Measurements from ENCODE around the gene FRMD4A.

The FRMD4A gene

DNA sequence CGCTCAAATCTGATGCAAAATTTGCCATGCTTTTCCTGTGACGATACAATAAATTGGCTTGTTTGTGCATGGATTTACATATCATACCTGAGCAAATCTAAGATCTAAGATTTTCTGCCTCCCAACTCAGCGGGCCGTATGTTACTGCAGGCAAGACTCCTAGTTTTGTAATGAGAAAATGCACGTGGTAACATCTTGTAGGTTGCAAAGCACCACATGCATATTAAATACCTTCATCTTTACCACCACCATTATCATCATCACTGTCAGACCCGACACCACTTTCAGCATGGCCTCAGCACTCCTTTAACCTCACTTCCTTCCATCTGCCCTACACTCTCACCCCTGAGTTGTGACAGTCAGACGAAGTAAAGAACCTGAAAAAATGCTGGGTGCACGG, 202.2 kb downstream of the FRMD4A start:
- TF ChIP-seq POLR2A (IDR thresholded peaks at IDR 0.05; ENCODE audit: extremely low read depth, insufficient read length), result no peak
- TF ChIP-seq MYC (IDR thresholded peaks at IDR 0.05; ENCODE audit: low read depth, low read length), result no peak
- TF ChIP-seq, protein P1, sequence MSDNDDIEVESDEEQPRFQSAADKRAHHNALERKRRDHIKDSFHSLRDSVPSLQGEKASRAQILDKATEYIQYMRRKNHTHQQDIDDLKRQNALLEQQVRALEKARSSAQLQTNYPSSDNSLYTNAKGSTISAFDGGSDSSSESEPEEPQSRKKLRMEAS (IDR thresholded peaks at IDR 0.05; ENCODE audit: low read depth, low read length), result no peak
- TF ChIP-seq, protein P2, sequence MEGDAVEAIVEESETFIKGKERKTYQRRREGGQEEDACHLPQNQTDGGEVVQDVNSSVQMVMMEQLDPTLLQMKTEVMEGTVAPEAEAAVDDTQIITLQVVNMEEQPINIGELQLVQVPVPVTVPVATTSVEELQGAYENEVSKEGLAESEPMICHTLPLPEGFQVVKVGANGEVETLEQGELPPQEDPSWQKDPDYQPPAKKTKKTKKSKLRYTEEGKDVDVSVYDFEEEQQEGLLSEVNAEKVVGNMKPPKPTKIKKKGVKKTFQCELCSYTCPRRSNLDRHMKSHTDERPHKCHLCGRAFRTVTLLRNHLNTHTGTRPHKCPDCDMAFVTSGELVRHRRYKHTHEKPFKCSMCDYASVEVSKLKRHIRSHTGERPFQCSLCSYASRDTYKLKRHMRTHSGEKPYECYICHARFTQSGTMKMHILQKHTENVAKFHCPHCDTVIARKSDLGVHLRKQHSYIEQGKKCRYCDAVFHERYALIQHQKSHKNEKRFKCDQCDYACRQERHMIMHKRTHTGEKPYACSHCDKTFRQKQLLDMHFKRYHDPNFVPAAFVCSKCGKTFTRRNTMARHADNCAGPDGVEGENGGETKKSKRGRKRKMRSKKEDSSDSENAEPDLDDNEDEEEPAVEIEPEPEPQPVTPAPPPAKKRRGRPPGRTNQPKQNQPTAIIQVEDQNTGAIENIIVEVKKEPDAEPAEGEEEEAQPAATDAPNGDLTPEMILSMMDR (IDR thresholded peaks at IDR 0.05; ENCODE audit: low read depth, low read length), result no peak

DNA sequence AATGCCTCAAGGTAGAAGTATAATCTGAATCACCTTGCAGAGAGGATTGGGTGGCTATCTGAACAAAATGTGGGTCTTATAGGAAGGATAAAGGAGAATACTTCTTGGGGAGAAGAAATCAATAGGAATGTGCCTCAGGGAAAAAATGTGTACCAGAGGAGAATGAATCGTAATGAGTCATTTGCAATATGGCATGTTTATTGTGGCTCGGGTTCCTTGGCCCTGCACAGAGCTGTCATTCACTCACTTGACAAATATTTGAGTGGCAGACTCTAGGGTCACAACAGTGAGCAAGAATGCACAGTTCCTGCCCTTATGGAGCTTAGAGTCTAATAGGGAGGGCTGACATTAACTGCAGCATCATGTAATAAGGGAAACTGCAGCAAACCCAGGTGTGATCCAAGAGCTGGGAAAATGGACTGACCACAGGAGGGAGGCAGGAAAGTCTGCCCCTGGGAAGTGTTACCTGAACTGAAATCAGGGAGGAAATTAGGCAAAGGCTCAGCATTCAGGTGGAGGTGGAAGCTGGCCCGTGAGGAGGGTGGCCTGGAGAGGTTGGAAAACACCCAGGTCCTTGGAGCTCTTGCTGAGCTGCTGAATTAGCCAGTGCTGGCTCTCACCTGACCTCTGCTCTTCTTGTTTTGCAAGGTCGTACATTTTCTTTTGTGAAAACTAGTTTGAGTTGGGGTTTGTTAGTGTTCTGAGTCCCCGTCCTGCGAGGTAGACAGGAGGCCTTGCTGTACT, 203.9 kb downstream of the FRMD4A start:
- DNase-seq (ENCODE audit: low read depth), result no peak
- H3K4me3 ChIP-seq (ENCODE audit: low read depth, low read length), result no peak overlapping the region
- TF ChIP-seq MYC (IDR thresholded peaks at IDR 0.05; ENCODE audit: low read depth, low read length) (no peak), POLR2A (IDR thresholded peaks at IDR 0.05; ENCODE audit: extremely low read depth, insufficient read length) (no peak)
- TF ChIP-seq, protein P2 (IDR thresholded peaks at IDR 0.05; ENCODE audit: low read depth, low read length), result no peak
- TF ChIP-seq, protein P1 (IDR thresholded peaks at IDR 0.05; ENCODE audit: low read depth, low read length), result no peak

More for the DNA sequence above, 202.2 kb downstream of the FRMD4A start:
- no peak for DNase-seq (ENCODE audit: low read depth)
- H3K4me3 ChIP-seq (ENCODE audit: low read depth, low read length), result no peak overlapping the region

DNA sequence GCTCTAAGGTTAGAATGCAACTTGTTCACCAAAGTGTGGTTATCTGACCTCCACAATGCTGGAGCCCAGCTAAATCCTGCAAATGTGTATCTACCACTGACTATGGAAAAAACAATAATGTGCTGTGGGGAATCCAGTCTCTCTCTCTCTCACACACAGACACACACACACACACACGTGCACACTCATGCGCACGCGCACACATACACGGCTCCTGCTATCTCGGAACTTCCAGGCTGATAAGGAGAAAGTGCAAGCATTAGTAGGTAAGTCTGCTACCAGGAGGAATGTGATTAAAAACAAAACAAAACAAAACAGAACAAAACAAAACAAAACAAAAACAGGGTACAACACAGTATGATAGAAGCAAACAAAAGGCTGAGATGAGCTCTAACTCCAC, 205.2 kb downstream of the FRMD4A start:
- TF ChIP-seq, protein P2 (IDR thresholded peaks at IDR 0.05; ENCODE audit: low read depth, low read length), result no peak
- TF ChIP-seq MYC (IDR thresholded peaks at IDR 0.05; ENCODE audit: low read depth, low read length) (no peak), POLR2A (IDR thresholded peaks at IDR 0.05; ENCODE audit: extremely low read depth, insufficient read length) (no peak)
- TF ChIP-seq, protein P1 (IDR thresholded peaks at IDR 0.05; ENCODE audit: low read depth, low read length), result no peak
- no peak for DNase-seq (ENCODE audit: low read depth)
- H3K4me3 ChIP-seq (ENCODE audit: low read depth, low read length), result no peak overlapping the region

DNA sequence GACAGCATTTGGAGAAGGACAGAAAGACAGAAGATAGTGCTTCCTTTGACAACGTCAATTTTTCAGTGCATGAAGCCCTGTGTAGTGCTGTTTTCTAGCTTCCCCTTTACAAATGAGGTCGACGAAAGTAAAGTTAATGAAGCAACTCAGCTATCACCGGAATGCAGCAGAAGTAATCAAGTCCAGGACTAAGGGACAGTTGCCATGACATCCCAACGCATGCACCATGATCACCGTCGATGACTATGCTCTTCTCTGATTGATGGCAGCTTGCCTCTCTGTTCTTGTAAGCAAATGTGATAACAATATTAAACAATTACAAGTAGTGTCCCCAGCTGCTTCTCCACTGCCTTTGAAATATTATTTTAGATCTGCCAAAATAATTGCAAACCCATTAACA, 205.8 kb downstream of the FRMD4A start:
- DNase-seq (ENCODE audit: low read depth), result no peak
- TF ChIP-seq POLR2A (IDR thresholded peaks at IDR 0.05; ENCODE audit: extremely low read depth, insufficient read length) (no peak), MYC (IDR thresholded peaks at IDR 0.05; ENCODE audit: low read depth, low read length) (no peak)
- TF ChIP-seq, protein P1 (IDR thresholded peaks at IDR 0.05; ENCODE audit: low read depth, low read length), result no peak
- TF ChIP-seq, protein P2 (IDR thresholded peaks at IDR 0.05; ENCODE audit: low read depth, low read length), result no peak
- no peak overlapping the region for H3K4me3 ChIP-seq (ENCODE audit: low read depth, low read length)

DNA sequence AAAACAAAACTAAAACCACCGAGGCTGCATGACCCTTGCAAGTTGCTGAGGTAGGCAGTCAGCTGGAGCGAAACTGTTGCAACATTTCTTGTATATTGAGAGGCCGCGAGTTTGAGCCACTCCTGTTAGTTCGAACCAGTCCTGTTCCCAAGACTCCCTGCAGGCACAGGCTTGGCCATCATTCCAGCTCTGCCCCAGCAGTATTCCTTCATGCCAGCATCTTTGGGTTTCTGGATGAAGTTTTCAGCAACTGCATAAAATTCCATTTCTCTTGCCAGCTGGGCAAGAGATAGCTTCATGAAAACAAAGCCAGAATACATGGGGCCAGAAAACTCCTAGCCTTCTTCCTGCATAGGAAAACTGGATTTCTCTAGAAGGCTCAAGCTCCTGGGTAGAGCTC, 207.6 kb downstream of the FRMD4A start:
- no peak overlapping the region for H3K4me3 ChIP-seq (ENCODE audit: low read depth, low read length)
- no peak for DNase-seq (ENCODE audit: low read depth)
- TF ChIP-seq, protein P1 (IDR thresholded peaks at IDR 0.05; ENCODE audit: low read depth, low read length), result no peak
- TF ChIP-seq POLR2A (IDR thresholded peaks at IDR 0.05; ENCODE audit: extremely low read depth, insufficient read length), result no peak
- TF ChIP-seq, protein P2 (IDR thresholded peaks at IDR 0.05; ENCODE audit: low read depth, low read length), result no peak
- no peak for TF ChIP-seq MYC (IDR thresholded peaks at IDR 0.05; ENCODE audit: low read depth, low read length)

All from NB4 (cell line).